Measurements from ENCODE around the gene DENND5A. TPM values are rescaled to one million over a fixed set of nuclear protein-coding genes. Genes with fewer than 3 reads are reported as not detected.
"Not testable (repeated sequence)": the region's sequence is repeated elsewhere in the genome, so short reads cannot be mapped to it uniquely, and the experiment has no call there.

DENND5A gene
- polyA plus RNA-seq, 6 donors from 2014 or later = 12.1 to 22.9 (median 17.3) TPM

- H3K9me3 Mint-ChIP-seq; DNase-seq; H3K36me3 Mint-ChIP-seq; ATAC-seq (ENCODE audit: low read depth in 2 of 2); H3K4me1 Mint-ChIP-seq; H3K27ac Mint-ChIP-seq; H3K4me3 Mint-ChIP-seq: not testable (repeated sequence)
- peaks cover 30 to 51% (median 50%) of the 10 kb centered on the region in 3 donors for H3K27me3 Mint-ChIP-seq
Measured at GRCh38 chr11:9097186-9097943, 167.8 kb downstream of the DENND5A start.

GRCh38 chr11:9096427-9096826 is 168.7 kb downstream of the DENND5A start:
- H3K4me3 Mint-ChIP-seq = no peak overlapping the region
- no peak for DNase-seq
- H3K27ac Mint-ChIP-seq = no peak overlapping the region
- no peak for ATAC-seq (ENCODE audit: low read depth in 2 of 2)
- H3K4me1 Mint-ChIP-seq = peaks cover 0 to 4% (median 0%) of the 10 kb centered on the region in 3 donors
- peaks cover 0 to 4% of the 10 kb centered on the region in 2 donors for H3K36me3 Mint-ChIP-seq
- no peaks in the 10 kb centered on the region for H3K9me3 Mint-ChIP-seq
- peaks cover 32 to 58% (median 54%) of the 10 kb centered on the region in 3 donors for H3K27me3 Mint-ChIP-seq

GRCh38 chr11:9095421-9095820 is 169.7 kb downstream of the DENND5A start:
- no peak for ATAC-seq (ENCODE audit: low read depth in 2 of 2)
- no peak overlapping the region for H3K4me3 Mint-ChIP-seq
- DNase-seq = no peak
- no peaks in the 10 kb centered on the region for H3K9me3 Mint-ChIP-seq
- H3K27ac Mint-ChIP-seq = no peak overlapping the region
- H3K36me3 Mint-ChIP-seq = peaks cover 0 to 4% of the 10 kb centered on the region in 2 donors
- peaks cover 0 to 8% (median 3%) of the 10 kb centered on the region in 3 donors for H3K4me1 Mint-ChIP-seq
- peaks cover 32 to 56% (median 53%) of the 10 kb centered on the region in 3 donors for H3K27me3 Mint-ChIP-seq

GRCh38 chr11:9094420-9094819 is 170.7 kb downstream of the DENND5A start:
- H3K27me3 Mint-ChIP-seq = peaks cover 36 to 64% (median 57%) of the 10 kb centered on the region in 3 donors
- peaks cover 0 to 4% of the 10 kb centered on the region in 2 donors for H3K36me3 Mint-ChIP-seq
- H3K4me3 Mint-ChIP-seq = no peak overlapping the region
- H3K27ac Mint-ChIP-seq = no peak overlapping the region
- ATAC-seq (ENCODE audit: low read depth in 2 of 2) (no peak), DNase-seq (no peak)
- peaks cover 0 to 12% (median 5%) of the 10 kb centered on the region in 3 donors for H3K4me1 Mint-ChIP-seq
- no peaks in the 10 kb centered on the region for H3K9me3 Mint-ChIP-seq

GRCh38 chr11:9092853-9093778 is 172.0 kb downstream of the DENND5A start:
- Mint-ChIP-seq H3K36me3 (peaks cover 0 to 4% of the 10 kb centered on the region in 2 donors), H3K27me3 (peaks cover 49 to 73% (median 70%) of the 10 kb centered on the region in 3 donors), H3K27ac (peak overlapping the region in 1 of 6 donors; percentile 27), H3K9me3 (no peaks in the 10 kb centered on the region), H3K4me1 (peaks cover 0 to 12% (median 5%) of the 10 kb centered on the region in 3 donors), H3K4me3 (peak overlapping the region in 7 of 8 donors; percentile 23 to 83 (median 53))
- ATAC-seq (ENCODE audit: low read depth in 2 of 2) (no peak), DNase-seq (no peak)

GRCh38 chr11:9092072-9092471 is 173.1 kb downstream of the DENND5A start:
- ATAC-seq (ENCODE audit: low read depth in 2 of 2) (no peak), DNase-seq (no peak)
- H3K9me3 Mint-ChIP-seq = no peaks in the 10 kb centered on the region
- peaks cover 59 to 82% (median 77%) of the 10 kb centered on the region in 3 donors for H3K27me3 Mint-ChIP-seq
- H3K27ac Mint-ChIP-seq = no peak overlapping the region
- H3K4me3 Mint-ChIP-seq = peak overlapping the region; percentile 23 to 83 (median 54)
- peaks cover 0 to 12% (median 5%) of the 10 kb centered on the region in 3 donors for H3K4me1 Mint-ChIP-seq
- H3K36me3 Mint-ChIP-seq = peaks cover 0 to 4% of the 10 kb centered on the region in 2 donors

- ATAC-seq (ENCODE audit: low read depth in 2 of 2) = peak; percentile 21 to 44
Measured at GRCh38 chr11:9091044-9091922, 173.9 kb downstream of the DENND5A start, which contains the start of gene SCUBE2. SCUBE2 (minus strand) TSS chr11:9091599; CDS start chr11:9091528, 71 bp downstream.

GRCh38 chr11:9090488-9091043 is 174.6 kb downstream of the DENND5A start:
- H3K36me3 Mint-ChIP-seq = peaks cover 0 to 4% of the 10 kb centered on the region in 2 donors
- no peaks in the 10 kb centered on the region for H3K9me3 Mint-ChIP-seq
- ATAC-seq (ENCODE audit: low read depth in 2 of 2) (no peak), DNase-seq (no peak)
- peaks cover 66 to 76% (median 72%) of the 10 kb centered on the region in 3 donors for H3K27me3 Mint-ChIP-seq
- H3K4me3 Mint-ChIP-seq = peak overlapping the region in 7 of 8 donors; percentile 46 to 85 (median 78)
- H3K4me1 Mint-ChIP-seq = peaks cover 0 to 12% (median 5%) of the 10 kb centered on the region in 3 donors
- no peak overlapping the region for H3K27ac Mint-ChIP-seq

More at GRCh38 chr11:9091044-9091922, 173.9 kb downstream of the DENND5A start, which contains the start of gene SCUBE2:
- no peak for DNase-seq
- H3K4me3 Mint-ChIP-seq = peak within 1 kb of the TSS; percentile 58 to 85 (median 77)
- no peaks in the 10 kb centered on the region for H3K9me3 Mint-ChIP-seq
- H3K4me1 Mint-ChIP-seq = peaks cover 0 to 12% (median 5%) of the 10 kb centered on the region in 3 donors
- H3K27me3 Mint-ChIP-seq = peaks cover 60 to 76% (median 72%) of the 10 kb centered on the region in 3 donors
- H3K27ac Mint-ChIP-seq = no peak within 1 kb of the TSS
- H3K36me3 Mint-ChIP-seq = peaks cover 0 to 4% of the 10 kb centered on the region in 2 donors

- H3K27ac Mint-ChIP-seq = no peak overlapping the region
- H3K27me3 Mint-ChIP-seq = peaks cover 60 to 69% (median 63%) of the 10 kb centered on the region in 3 donors
- H3K4me3 Mint-ChIP-seq = peak overlapping the region in 2 of 8 donors; percentile 32 to 51
- H3K9me3 Mint-ChIP-seq = no peaks in the 10 kb centered on the region
- DNase-seq (no peak), ATAC-seq (ENCODE audit: low read depth in 2 of 2) (no peak)
- peaks cover 0 to 4% of the 10 kb centered on the region in 2 donors for H3K36me3 Mint-ChIP-seq
- peaks cover 0 to 12% (median 5%) of the 10 kb centered on the region in 3 donors for H3K4me1 Mint-ChIP-seq
Measured at GRCh38 chr11:9089636-9090035, 175.5 kb downstream of the DENND5A start.

GRCh38 chr11:9089061-9089460 is 176.1 kb downstream of the DENND5A start:
- DNase-seq = no peak
- no peak for ATAC-seq (ENCODE audit: low read depth in 2 of 2)
- peaks cover 0 to 12% (median 5%) of the 10 kb centered on the region in 3 donors for H3K4me1 Mint-ChIP-seq
- peak overlapping the region in 1 of 8 donors; percentile 30 for H3K4me3 Mint-ChIP-seq
- peaks cover 57 to 63% (median 58%) of the 10 kb centered on the region in 3 donors for H3K27me3 Mint-ChIP-seq
- peak overlapping the region in 1 of 6 donors; percentile 70 for H3K27ac Mint-ChIP-seq
- peaks cover 0 to 2% of the 10 kb centered on the region in 2 donors for H3K36me3 Mint-ChIP-seq
- H3K9me3 Mint-ChIP-seq = no peaks in the 10 kb centered on the region

Data from naive B cell (primary cell).